GM23248 (cell line): ENCODE data around the gene CCDC159. TPM values are rescaled to one million over a fixed set of nuclear protein-coding genes. Genes with fewer than 3 reads are reported as not detected.
"Not testable (repeated sequence)": the region's sequence is repeated elsewhere in the genome, so short reads cannot be mapped to it uniquely, and the experiment has no call there.

Source experiments
- DNase-seq: peaks from one replicate; pipeline ENCODE4 v3.0.0-alpha.2; 2015
- H2AFZ ChIP-seq: fragments of 200-600 bp; sonication (generic); 2 replicates; pipeline ENCODE4 v1.6.1; 2016; ENCODE audit warnings: antibody characterized with exemption
- H3F3A ChIP-seq: fragments of 200-600 bp; sonication (generic); 2 replicates; pipeline ENCODE4 v1.6.1; 2016; ENCODE audit warnings: mild to moderate bottlenecking, antibody characterized with exemption, mixed run types; ENCODE audit not compliant: insufficient read depth
- H3K27ac ChIP-seq: fragments of 200-600 bp; sonication (generic); 2 replicates; pipeline ENCODE4 v1.5.1; 2016; ENCODE audit warnings: mild to moderate bottlenecking
- H3K27me3 ChIP-seq: fragments of 200-600 bp; sonication (generic); replicated peaks from 2 replicates; pipeline ENCODE4 v1.6.1; 2016; ENCODE audit warnings: mild to moderate bottlenecking; ENCODE audit not compliant: insufficient read depth
- H3K36me3 ChIP-seq: fragments of 200-600 bp; sonication (generic); 2 replicates; pipeline ENCODE4 v1.6.1; 2016; ENCODE audit warnings: low read depth, mild to moderate bottlenecking
- H3K4me1 ChIP-seq: fragments of 200-600 bp; sonication (generic); 2 replicates; pipeline ENCODE4 v1.6.1; 2016; ENCODE audit warnings: mild to moderate bottlenecking; ENCODE audit not compliant: insufficient read depth
- H3K4me2 ChIP-seq: fragments of 200-600 bp; sonication (generic); one replicate; pipeline ENCODE4 v1.6.1; 2016; ENCODE audit warnings: mild to moderate bottlenecking; ENCODE audit not compliant: unreplicated experiment
- H3K4me3 ChIP-seq: fragments of 200-600 bp; sonication (generic); 2 replicates; pipeline ENCODE4 v1.5.1; 2016; ENCODE audit warnings: mild to moderate bottlenecking
- H3K79me2 ChIP-seq: fragments of 200-600 bp; sonication (generic); 2 replicates; pipeline ENCODE4 v1.6.1; 2016; ENCODE audit warnings: mild to moderate bottlenecking; ENCODE audit not compliant: insufficient read depth
- H3K9ac ChIP-seq: fragments of 200-600 bp; sonication (generic); 2 replicates; pipeline ENCODE4 v1.6.1; 2016; ENCODE audit warnings: mild to moderate bottlenecking
- H3K9me2 ChIP-seq: fragments of 200-600 bp; sonication (generic); 2 replicates; pipeline ENCODE4 v1.6.1; 2016; ENCODE audit warnings: mixed run types, mild to moderate bottlenecking, moderate library complexity; ENCODE audit not compliant: insufficient read depth
- H3K9me3 ChIP-seq: fragments of 200-600 bp; sonication (generic); one replicate; pipeline ENCODE4 v1.6.1; 2017; ENCODE audit warnings: low read depth
- H4K20me1 ChIP-seq: fragments of 200-600 bp; sonication (generic); 2 replicates; pipeline ENCODE4 v1.6.0; 2016; ENCODE audit not compliant: insufficient read depth
- EZH2 ChIP-seq: fragments of 200-600 bp; sonication (generic); IDR thresholded peaks from 2 replicates; pipeline ENCODE4 v1.6.1; 2018; ENCODE audit warnings: antibody characterized with exemption, mild to moderate bottlenecking; ENCODE audit not compliant: insufficient read depth, poor library complexity, severe bottlenecking
- EZH2phosphoT487 ChIP-seq: fragments of 200-600 bp; sonication (generic); IDR thresholded peaks from 2 replicates; pipeline ENCODE4 v1.6.1; 2018; ENCODE audit warnings: antibody characterized with exemption, moderate library complexity, mild to moderate bottlenecking, low read depth; ENCODE audit not compliant: insufficient read depth
- WGBS, 2 experiments: methylation state at CpG; one replicate each; pipeline ENCODE4 v1.1.6; 2015 to 2017; ENCODE audit warnings: low lambda C conversion rate in 2 of 2, low coverage in 1 of 2; ENCODE audit errors: missing lambda C conversion rate in 2 of 2; 5-methylcytosine and 5-hydroxymethylcytosine counted together
- in situ Hi-C: fragments of 300-500 bp; cut with MboI; formaldehyde crosslinking; loops from 2 replicates; pipeline ENCODE4 v1.15.0; 2020
- polyA plus RNA-seq: library from polyadenylated mRNA; unstranded; fragments of >200 nt; fragmentation: Nextera tagmentation; extraction: Ambion mirVana; gene quantifications from 2 replicates; pipeline ENCODE4 v1.2.1, GENCODE V29; 2016
- total RNA-seq: library from RNA; depleted of rRNA; stranded (reverse); fragments of >200 nt; shearing (Covaris generic); gene quantifications from 2 replicates; pipeline ENCODE4 v1.2.3, GENCODE V29; 2014

Gene CCDC159
- total and polyA plus RNA-seq, 2 experiments from 2014 or later, result 11.6 to 16.5 TPM

DNA sequence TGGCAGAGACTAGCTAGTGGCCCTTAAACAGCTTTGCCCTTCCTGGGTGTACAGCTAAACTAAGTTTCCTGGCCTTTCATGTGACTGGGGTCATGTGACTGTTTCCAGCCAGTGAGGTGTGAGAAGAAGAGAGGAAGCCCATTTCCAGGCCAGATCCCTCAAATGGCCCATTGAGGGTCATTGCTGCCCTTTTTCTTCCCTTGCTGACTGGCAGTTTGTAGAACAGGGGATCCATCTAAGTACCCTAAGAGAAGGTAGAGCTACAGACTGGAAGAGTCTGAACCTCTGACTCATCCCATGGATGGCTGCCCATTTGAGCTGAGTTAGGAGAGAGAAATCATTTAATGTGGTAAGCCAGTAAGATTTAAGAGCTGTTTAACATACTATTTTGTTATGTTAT, 30.9 kb downstream of the CCDC159 start:
- in situ Hi-C loops, result no loop called here
- Histone ChIP-seq H3K4me3 (no peak overlapping the region), H3F3A (peaks cover 24% of the 10 kb centered on the region), H3K27ac (peak overlapping the region; percentile 63), H3K79me2 (peaks cover 7% of the 10 kb centered on the region; the same call in 1 of the 2 replicates), H3K27me3 (no peaks in the 10 kb centered on the region), H3K9ac (no peak overlapping the region), H3K9me2 (no peaks in the 10 kb centered on the region), H2AFZ (no peak overlapping the region), H3K4me1 (peaks cover 30% of the 10 kb centered on the region), H3K4me2 (peak overlapping the region; percentile 61), H4K20me1 (no peaks in the 10 kb centered on the region), H3K36me3 (no peaks in the 10 kb centered on the region), H3K9me3 (no peaks in the 10 kb centered on the region)
- DNase-seq, result peak; percentile 87
- no peak for TF ChIP-seq EZH2phosphoT487
- TF ChIP-seq EZH2, result no peak

GRCh38 chr19:11377756-11378155, 31.4 kb downstream of the CCDC159 start:
- WGBS, 2 experiments, result 71 to 76% methylated on average over 3 of the region's 3 CpGs
- peaks cover 30% of the 10 kb centered on the region for H3K4me1 ChIP-seq
- in situ Hi-C loops, result no loop called here
- H3K9me2 ChIP-seq, result no peaks in the 10 kb centered on the region
- H3K36me3 ChIP-seq, result no peaks in the 10 kb centered on the region
- no peaks in the 10 kb centered on the region for H3K9me3 ChIP-seq
- H3K4me3 ChIP-seq, result peak overlapping the region; percentile 10; the same call in 1 of the 2 replicates
- H3K9ac ChIP-seq, result 0 out of 2 replicates have a peak overlapping the region, but pooled peaks have one; percentile 14
- peak overlapping the region; percentile 61 for H3K4me2 ChIP-seq
- H3K79me2 ChIP-seq, result peaks cover 7% of the 10 kb centered on the region; the same call in 1 of the 2 replicates
- H3F3A ChIP-seq, result peaks cover 24% of the 10 kb centered on the region
- H2AFZ ChIP-seq, result no peak overlapping the region
- H4K20me1 ChIP-seq, result no peaks in the 10 kb centered on the region
- no peaks in the 10 kb centered on the region for H3K27me3 ChIP-seq
- peak overlapping the region; percentile 63 for H3K27ac ChIP-seq
- DNase-seq, result peak; percentile 77
- TF ChIP-seq EZH2phosphoT487 (no peak), EZH2 (no peak)

DNA sequence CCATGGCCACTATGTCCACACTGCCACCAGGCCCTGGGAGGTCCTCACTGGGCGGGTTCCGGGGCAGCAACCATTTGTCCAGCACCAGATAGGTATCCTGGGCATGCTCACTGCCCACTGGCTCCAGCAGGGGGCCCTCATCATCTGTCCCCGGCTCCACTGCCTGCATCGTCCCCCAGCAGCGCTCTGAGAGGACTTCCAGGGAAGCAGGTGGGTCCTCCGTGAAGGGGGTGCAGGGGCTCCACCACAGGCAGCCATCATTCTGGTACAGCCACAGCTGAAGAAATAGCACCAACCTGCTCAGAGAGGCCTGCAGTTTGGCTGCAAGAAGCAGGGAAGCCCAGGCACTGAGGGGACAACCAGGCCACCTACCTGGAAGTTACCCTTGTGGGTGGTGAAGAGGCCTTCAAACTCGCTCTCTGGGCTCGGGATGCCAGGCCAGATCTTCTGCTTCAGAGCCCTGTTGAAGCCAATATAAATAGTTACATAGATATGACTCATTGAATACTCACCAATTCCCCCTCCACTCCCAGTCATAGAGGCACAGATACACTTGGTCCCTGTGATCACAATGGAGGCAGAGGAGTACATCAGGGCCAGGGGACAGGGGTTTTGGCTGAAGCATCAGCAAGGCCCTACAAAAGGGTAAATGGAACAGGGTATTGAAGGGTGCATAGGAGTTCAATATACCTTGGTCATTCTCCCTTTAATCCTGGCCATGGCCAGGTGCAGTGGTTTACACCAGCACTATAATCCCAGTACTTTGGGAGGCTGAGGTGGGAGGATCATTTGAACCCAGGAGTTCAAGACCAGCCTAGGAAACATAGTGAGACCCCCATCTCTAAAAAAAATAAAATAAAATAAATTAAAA, 32.2 kb downstream of the CCDC159 start:
- Histone ChIP-seq H3K4me1 (peaks cover 30% of the 10 kb centered on the region), H2AFZ (no peak overlapping the region)
- peak; percentile 93 for DNase-seq

GRCh38 chr19:11379269-11379845, 33.0 kb downstream of the CCDC159 start:
- H2AFZ ChIP-seq, result not testable (repeated sequence)
- peaks cover 25% of the 10 kb centered on the region for H3K4me1 ChIP-seq

More for the DNA sequence above, 32.2 kb downstream of the CCDC159 start:
- Histone ChIP-seq H3F3A (peaks cover 24% of the 10 kb centered on the region), H3K79me2 (peaks cover 7% of the 10 kb centered on the region; the same call in 1 of the 2 replicates), H3K9me2 (no peaks in the 10 kb centered on the region), H3K36me3 (no peaks in the 10 kb centered on the region), H4K20me1 (no peaks in the 10 kb centered on the region), H3K27me3 (no peaks in the 10 kb centered on the region), H3K9ac (no peak overlapping the region; the same call in 1 of the 2 replicates), H3K9me3 (no peaks in the 10 kb centered on the region), H3K27ac (peak overlapping the region; percentile 63), H3K4me2 (peak overlapping the region; percentile 61), H3K4me3 (no peak overlapping the region)
- no peak for TF ChIP-seq EZH2
- no peak for TF ChIP-seq EZH2phosphoT487
- in situ Hi-C loops, result no loop called here
- WGBS, 2 experiments, result 39 to 48% methylated on average over 8 of the region's 8 CpGs

More at GRCh38 chr19:11379269-11379845, 33.0 kb downstream of the CCDC159 start:
- H3K27ac ChIP-seq, H3K4me2 ChIP-seq, in situ Hi-C loops, H3K9ac ChIP-seq, H3K79me2 ChIP-seq, H3K36me3 ChIP-seq, H4K20me1 ChIP-seq, H3K9me3 ChIP-seq, H3K27me3 ChIP-seq, H3K9me2 ChIP-seq, DNase-seq, H3K4me3 ChIP-seq: not testable (repeated sequence)
- 84 to 89% methylated on average over 14 of the region's 14 CpGs for WGBS, 2 experiments
- peaks cover 24% of the 10 kb centered on the region for H3F3A ChIP-seq
